SK-N-MC (cell line): ENCODE data around the gene ANAPC13.

Experiments
- DNase-seq: peaks from one replicate; pipeline ENCODE4 v3.0.0-alpha.2; 2011; ENCODE audit warnings: low read depth, low spot score
- H3K27ac ChIP-seq: fragments of 200-600 bp; sonication (generic); 2 replicates; pipeline ENCODE4 v1.5.1; 2016; ENCODE audit warnings: mixed run types
- H3K36me3 ChIP-seq: fragments of 200-600 bp; sonication (generic); 2 replicates; pipeline ENCODE4 v1.6.1; 2017; ENCODE audit warnings: antibody characterized with exemption, low read length, mixed read lengths; ENCODE audit not compliant: insufficient read depth
- H3K4me3 ChIP-seq: fragments of 200-600 bp; sonication (generic); 2 replicates; pipeline ENCODE4 v1.5.1; 2016
- H3K9ac ChIP-seq: fragments of 200-600 bp; sonication (generic); 2 replicates; pipeline ENCODE4 v1.8.0; 2017; ENCODE audit warnings: mixed run types, mixed read lengths; ENCODE audit not compliant: insufficient read length
- H3K9me3 ChIP-seq: fragments of 200-600 bp; sonication (generic); 2 replicates; pipeline ENCODE4 v1.6.1; 2017; ENCODE audit warnings: low read depth, mild to moderate bottlenecking, antibody characterized with exemption, low read length, moderate library complexity, mixed read lengths
- EZH2 ChIP-seq: fragments of 200-600 bp; sonication (generic); IDR thresholded peaks from one replicate; pipeline ENCODE4 v1.6.1; 2017; ENCODE audit warnings: antibody characterized with exemption
- FOXP2 ChIP-seq: optimal IDR thresholded peaks from 2 replicates; pipeline ENCODE3; 2011; ENCODE audit warnings: mild to moderate bottlenecking, moderate library complexity; ENCODE audit not compliant: insufficient read depth; ENCODE audit errors: extremely low read length, control extremely low read depth
- POLR2AphosphoS5 ChIP-seq: IDR thresholded peaks from 2 replicates; pipeline ENCODE4 v1.6.1; 2012; ENCODE audit warnings: mild to moderate bottlenecking, low read depth, low read length, borderline replicate concordance

The ANAPC13 gene

DNA sequence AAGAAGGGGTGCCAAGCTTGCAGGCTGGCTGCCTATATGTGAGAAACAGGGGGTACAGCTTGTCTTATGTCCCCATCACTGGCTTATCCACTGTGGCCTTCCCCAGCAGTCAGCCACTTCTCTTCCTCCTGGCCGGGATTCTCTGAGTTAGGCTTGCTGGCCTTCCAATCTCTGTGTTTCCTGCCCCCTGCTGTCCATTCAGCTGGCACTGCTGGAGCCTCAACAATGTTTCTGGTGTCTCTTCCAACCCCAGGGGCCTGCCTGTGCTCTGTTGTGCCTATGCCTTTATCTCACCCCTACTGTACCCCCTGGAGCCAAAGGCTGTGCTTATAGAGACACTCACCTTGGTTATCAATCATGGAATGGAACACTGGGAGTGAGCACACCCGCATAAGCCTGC lies 36.5 kb downstream of the ANAPC13 start:
- Histone ChIP-seq H3K9ac (no peak overlapping the region), H3K27ac (no peak overlapping the region), H3K9me3 (peaks cover 8% of the 10 kb centered on the region; the same call in 1 of the 2 replicates), H3K4me3 (no peak overlapping the region), H3K36me3 (no peaks in the 10 kb centered on the region)
- TF ChIP-seq POLR2AphosphoS5: no peak
- TF ChIP-seq FOXP2: no peak
- TF ChIP-seq EZH2: no peak
- DNase-seq: no peak

DNA sequence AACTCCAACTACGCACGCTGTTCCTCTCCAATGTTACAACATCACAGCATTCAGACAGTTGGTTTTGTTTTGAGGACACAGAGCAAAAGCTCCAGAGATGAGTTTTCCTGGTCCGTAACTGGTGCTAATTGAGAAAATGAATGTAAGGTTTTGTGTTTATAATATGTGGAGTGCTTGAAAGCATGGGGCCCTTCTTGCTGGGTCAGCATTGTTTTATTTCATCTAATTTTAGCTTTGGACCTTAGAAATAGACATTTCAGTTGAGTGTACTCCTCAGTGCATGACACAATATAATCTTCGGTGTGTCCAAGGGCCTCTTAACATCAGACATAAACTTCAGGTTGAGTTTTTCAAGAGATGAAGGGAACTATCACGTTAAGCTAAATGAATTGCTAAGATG lies 37.1 kb downstream of the ANAPC13 start:
- TF ChIP-seq FOXP2 (no peak), POLR2AphosphoS5 (no peak), EZH2 (no peak)
- Histone ChIP-seq H3K4me3 (no peak overlapping the region), H3K9me3 (peaks cover 8% of the 10 kb centered on the region; the same call in 1 of the 2 replicates), H3K36me3 (no peaks in the 10 kb centered on the region), H3K9ac (no peak overlapping the region), H3K27ac (peak overlapping the region; percentile 37; the same call in 1 of the 2 replicates)
- no peak for DNase-seq

DNA sequence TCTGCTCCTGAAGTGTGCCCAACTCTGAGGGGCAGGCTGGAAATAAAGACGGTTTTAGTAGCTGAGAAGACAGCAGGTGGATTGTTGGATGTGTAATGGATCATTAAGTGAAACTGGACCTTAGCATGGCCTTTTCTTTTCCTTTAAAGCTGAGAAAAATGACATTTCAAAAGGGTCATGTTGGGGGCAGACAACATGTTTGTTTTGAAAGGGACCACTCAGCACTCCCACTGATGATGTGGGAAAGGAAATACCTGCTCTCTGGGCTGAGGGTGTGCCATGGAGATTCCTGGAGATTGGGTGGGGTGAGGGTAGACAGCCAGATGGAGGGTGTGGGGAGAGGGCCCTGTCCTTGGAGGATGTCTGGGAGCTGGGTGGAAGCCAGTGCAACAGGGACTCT lies 38.4 kb downstream of the ANAPC13 start:
- peaks cover 8% of the 10 kb centered on the region; the same call in 1 of the 2 replicates for H3K9me3 ChIP-seq
- H3K36me3 ChIP-seq: no peaks in the 10 kb centered on the region
- no peak overlapping the region for H3K4me3 ChIP-seq
- DNase-seq: no peak
- no peak overlapping the region for H3K9ac ChIP-seq
- no peak overlapping the region for H3K27ac ChIP-seq
- no peak for TF ChIP-seq POLR2AphosphoS5
- no peak for TF ChIP-seq EZH2
- no peak for TF ChIP-seq FOXP2

GRCh38 chr3:134446800-134447199 lies 39.0 kb downstream of the ANAPC13 start:
- no peak overlapping the region for H3K4me3 ChIP-seq
- no peak overlapping the region for H3K27ac ChIP-seq
- no peak overlapping the region for H3K9ac ChIP-seq
- no peaks in the 10 kb centered on the region for H3K36me3 ChIP-seq
- peaks cover 8% of the 10 kb centered on the region; the same call in 1 of the 2 replicates for H3K9me3 ChIP-seq
- TF ChIP-seq EZH2 (no peak), POLR2AphosphoS5 (no peak), FOXP2 (no peak)
- no peak for DNase-seq

DNA sequence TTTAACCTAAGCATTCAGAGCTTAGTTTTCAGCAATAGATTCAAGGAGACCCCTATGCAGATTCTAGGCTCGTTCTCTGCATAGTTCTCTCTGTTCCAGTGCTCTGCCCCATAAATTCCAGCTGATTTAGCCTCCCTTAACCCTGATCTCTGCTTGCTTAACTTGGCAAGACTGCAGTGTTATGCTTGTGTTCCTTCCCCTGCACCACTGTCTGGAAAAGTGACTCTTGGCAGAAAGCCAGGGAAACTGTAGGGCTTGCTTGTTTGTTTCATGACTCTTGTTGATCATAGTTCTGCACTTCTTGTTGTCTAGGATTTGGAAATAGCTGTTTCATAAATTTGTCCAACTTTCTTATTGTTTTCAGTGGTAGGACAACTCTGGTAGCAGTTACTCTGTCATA lies 40.1 kb downstream of the ANAPC13 start:
- H3K36me3 ChIP-seq: no peaks in the 10 kb centered on the region
- no peak overlapping the region for H3K27ac ChIP-seq
- H3K9ac ChIP-seq: no peak overlapping the region
- 0 out of 2 replicates have a peak overlapping the region, but pooled peaks have one; percentile 1 for H3K4me3 ChIP-seq
- DNase-seq: peak; percentile 16
- TF ChIP-seq EZH2 (no peak), POLR2AphosphoS5 (no peak), FOXP2 (no peak)
- peaks cover 8% of the 10 kb centered on the region; the same call in 1 of the 2 replicates for H3K9me3 ChIP-seq

DNA sequence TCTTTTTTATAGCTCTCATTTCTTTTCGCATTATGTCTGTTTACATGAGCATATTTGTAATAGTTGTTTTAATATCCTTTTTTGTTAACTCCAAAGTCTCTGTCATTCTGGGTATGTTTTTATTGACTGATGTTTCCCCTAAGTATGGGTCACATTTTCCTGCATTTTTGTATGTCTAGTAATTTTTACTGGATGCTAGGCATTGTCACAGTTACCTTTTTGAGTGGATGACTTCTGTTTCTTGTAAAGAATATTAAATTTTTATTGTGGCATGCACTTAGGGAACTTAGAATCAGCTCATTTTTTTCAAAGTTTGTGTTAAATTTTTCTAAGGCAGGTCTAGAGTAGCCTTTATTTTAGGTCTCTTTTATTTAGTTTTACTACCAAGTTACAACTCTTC lies 40.7 kb downstream of the ANAPC13 start:
- Histone ChIP-seq H3K27ac (no peak overlapping the region), H3K36me3 (no peaks in the 10 kb centered on the region), H3K4me3 (no peak overlapping the region), H3K9me3 (peaks cover 8% of the 10 kb centered on the region; the same call in 1 of the 2 replicates), H3K9ac (no peak overlapping the region)
- TF ChIP-seq FOXP2 (no peak), POLR2AphosphoS5 (no peak), EZH2 (no peak)
- no peak for DNase-seq

DNA sequence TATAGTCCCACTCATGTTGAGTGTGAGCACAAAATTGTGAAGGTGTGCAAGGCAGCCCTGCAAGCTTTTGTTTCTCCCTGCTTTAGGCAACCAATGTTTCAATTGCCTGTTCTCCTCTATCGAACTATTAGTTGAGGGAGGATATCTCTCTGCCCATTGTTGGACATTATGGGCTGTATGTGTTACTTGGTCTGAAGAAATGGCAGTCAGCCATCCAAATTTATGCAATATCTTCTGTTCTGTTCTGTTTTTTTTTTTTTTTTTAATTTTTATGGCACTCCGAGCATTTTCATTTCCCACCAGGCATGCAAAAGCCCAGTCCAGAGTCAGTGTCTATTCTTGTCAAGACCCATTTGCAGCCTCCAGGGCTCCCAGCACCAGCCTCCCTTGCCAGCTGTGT lies 44.0 kb downstream of the ANAPC13 start:
- Histone ChIP-seq H3K9ac (no peak overlapping the region), H3K4me3 (no peak overlapping the region), H3K9me3 (peaks cover 8% of the 10 kb centered on the region; the same call in 1 of the 2 replicates), H3K27ac (no peak overlapping the region), H3K36me3 (no peaks in the 10 kb centered on the region)
- DNase-seq: no peak
- no peak for TF ChIP-seq EZH2
- no peak for TF ChIP-seq FOXP2
- no peak for TF ChIP-seq POLR2AphosphoS5

DNA sequence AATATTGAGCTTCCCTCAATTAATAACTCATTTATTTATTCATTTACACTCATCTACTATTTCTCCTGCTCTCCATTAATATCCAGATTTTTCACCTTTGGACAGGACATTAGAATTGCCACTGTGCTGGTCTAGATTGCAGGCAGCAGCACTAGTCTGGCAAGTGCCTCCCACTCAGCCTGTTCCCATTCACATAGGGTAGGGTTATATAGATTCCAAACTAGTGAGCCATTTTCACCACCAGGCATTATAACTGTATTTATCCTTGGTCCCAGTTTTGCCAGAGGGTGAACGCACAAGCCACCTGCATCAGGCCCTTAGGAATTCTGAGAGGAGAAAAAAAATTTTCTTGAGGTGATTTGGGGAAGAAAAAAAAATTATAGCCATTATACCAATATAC lies 44.5 kb downstream of the ANAPC13 start:
- H3K36me3 ChIP-seq: no peaks in the 10 kb centered on the region

More for the DNA sequence above, 44.5 kb downstream of the ANAPC13 start:
- H3K9me3 ChIP-seq: peaks cover 8% of the 10 kb centered on the region; the same call in 1 of the 2 replicates
- H3K27ac ChIP-seq: no peak overlapping the region
- no peak for DNase-seq
- H3K4me3 ChIP-seq: no peak overlapping the region
- no peak overlapping the region for H3K9ac ChIP-seq
- TF ChIP-seq EZH2 (no peak), POLR2AphosphoS5 (no peak), FOXP2 (no peak)
